ENCODE measurements around the gene RASGEF1C. TPM values are rescaled to one million over a fixed set of nuclear protein-coding genes. Genes with fewer than 3 reads are reported as not detected.
A peak's percentile ranks its signal among the peaks of the same experiment; 100 is the strongest.

The RASGEF1C gene
- total and polyA plus RNA-seq, 2 of the 13 experiments (the other 11 are each of a cell fraction or from before 2014, with no cell fraction given): not detected

DNA sequence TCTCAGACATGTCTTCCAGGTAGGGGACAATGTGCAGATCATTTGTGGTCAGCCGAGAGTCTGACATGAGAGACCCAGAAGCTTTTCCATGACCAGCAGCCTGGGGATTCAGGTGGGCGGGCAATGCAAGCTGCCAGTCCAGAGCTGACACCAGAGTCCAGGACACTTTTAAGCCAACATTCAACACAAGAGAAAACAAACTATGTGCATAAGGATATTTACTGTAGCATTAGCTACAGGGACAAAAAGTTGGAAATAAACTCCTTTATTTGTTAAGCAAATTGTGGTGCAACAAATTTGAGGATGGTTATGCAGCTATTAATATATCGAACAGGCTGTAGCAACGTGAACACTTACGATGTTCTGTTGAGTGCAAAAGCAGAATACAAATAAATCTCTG lies 127.5 kb downstream of the RASGEF1C start (continued):
- TF ChIP-seq, protein P1, sequence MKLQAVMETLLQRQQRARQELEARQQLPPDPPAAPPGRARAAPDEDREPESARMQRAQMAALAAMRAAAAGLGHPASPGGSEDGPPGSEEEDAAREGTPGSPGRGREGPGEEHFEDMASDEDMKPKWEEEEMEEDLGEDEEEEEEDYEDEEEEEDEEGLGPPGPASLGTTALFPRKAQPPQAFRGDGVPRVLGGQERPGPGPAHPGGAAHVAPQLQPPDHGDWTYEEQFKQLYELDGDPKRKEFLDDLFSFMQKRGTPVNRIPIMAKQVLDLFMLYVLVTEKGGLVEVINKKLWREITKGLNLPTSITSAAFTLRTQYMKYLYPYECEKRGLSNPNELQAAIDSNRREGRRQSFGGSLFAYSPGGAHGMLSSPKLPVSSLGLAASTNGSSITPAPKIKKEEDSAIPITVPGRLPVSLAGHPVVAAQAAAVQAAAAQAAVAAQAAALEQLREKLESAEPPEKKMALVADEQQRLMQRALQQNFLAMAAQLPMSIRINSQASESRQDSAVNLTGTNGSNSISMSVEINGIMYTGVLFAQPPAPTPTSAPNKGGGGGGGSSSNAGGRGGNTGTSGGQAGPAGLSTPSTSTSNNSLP (IDR thresholded peaks at IDR 0.05; ENCODE audit: low read depth, low read length): 0 out of 2 replicates have a peak, but pooled peaks have one; percentile 16
- TF ChIP-seq ZNF629 (CRISPR knock-in tag; conservative IDR thresholded peaks at IDR 0.05) (no peak), IKZF4 (CRISPR knock-in tag; IDR thresholded peaks at IDR 0.05; ENCODE audit: borderline replicate concordance, low read depth, not compliant biosample characterization) (no peak), CEBPB (IDR thresholded peaks at IDR 0.05; ENCODE audit: borderline replicate concordance, low read depth, low read length) (0 out of 2 replicates have a peak, but pooled peaks have one; percentile 14), PITX1 (CRISPR knock-in tag; IDR thresholded peaks at IDR 0.05) (peak; percentile 97), ZNF619 (CRISPR knock-in tag; IDR thresholded peaks at IDR 0.05) (no peak), SP5 (CRISPR knock-in tag; IDR thresholded peaks at IDR 0.05; ENCODE audit: borderline replicate concordance, low read depth) (peak; percentile 58; the same call in 1 of the 2 replicates), ZNF761 (CRISPR knock-in tag; conservative IDR thresholded peaks at IDR 0.05) (no peak), ZNF484 (CRISPR knock-in tag; IDR thresholded peaks at IDR 0.05; ENCODE audit: borderline replicate concordance, low read depth) (no peak), FOXA1 (IDR thresholded peaks at IDR 0.05) (no peak), FOXA1 (CRISPR knock-in tag; IDR thresholded peaks at IDR 0.05) (peak; percentile 47; the same call in 1 of the 2 replicates), SAP130 (CRISPR knock-in tag; IDR thresholded peaks at IDR 0.05; ENCODE audit: low read depth) (peak; percentile 18; the same call in 1 of the 2 replicates), HHEX (CRISPR knock-in tag; IDR thresholded peaks at IDR 0.05) (peak; percentile 75), LCORL (IDR thresholded peaks at IDR 0.05) (no peak), LCORL (CRISPR knock-in tag; IDR thresholded peaks at IDR 0.05) (peak; percentile 34; the same call in 1 of the 2 replicates), NR2C2 (CRISPR knock-in tag; IDR thresholded peaks at IDR 0.05; ENCODE audit: borderline replicate concordance) (no peak), ZNF660 (CRISPR knock-in tag; IDR thresholded peaks at IDR 0.05; ENCODE audit: borderline replicate concordance, low read depth) (no peak)
- TF ChIP-seq, protein P2, sequence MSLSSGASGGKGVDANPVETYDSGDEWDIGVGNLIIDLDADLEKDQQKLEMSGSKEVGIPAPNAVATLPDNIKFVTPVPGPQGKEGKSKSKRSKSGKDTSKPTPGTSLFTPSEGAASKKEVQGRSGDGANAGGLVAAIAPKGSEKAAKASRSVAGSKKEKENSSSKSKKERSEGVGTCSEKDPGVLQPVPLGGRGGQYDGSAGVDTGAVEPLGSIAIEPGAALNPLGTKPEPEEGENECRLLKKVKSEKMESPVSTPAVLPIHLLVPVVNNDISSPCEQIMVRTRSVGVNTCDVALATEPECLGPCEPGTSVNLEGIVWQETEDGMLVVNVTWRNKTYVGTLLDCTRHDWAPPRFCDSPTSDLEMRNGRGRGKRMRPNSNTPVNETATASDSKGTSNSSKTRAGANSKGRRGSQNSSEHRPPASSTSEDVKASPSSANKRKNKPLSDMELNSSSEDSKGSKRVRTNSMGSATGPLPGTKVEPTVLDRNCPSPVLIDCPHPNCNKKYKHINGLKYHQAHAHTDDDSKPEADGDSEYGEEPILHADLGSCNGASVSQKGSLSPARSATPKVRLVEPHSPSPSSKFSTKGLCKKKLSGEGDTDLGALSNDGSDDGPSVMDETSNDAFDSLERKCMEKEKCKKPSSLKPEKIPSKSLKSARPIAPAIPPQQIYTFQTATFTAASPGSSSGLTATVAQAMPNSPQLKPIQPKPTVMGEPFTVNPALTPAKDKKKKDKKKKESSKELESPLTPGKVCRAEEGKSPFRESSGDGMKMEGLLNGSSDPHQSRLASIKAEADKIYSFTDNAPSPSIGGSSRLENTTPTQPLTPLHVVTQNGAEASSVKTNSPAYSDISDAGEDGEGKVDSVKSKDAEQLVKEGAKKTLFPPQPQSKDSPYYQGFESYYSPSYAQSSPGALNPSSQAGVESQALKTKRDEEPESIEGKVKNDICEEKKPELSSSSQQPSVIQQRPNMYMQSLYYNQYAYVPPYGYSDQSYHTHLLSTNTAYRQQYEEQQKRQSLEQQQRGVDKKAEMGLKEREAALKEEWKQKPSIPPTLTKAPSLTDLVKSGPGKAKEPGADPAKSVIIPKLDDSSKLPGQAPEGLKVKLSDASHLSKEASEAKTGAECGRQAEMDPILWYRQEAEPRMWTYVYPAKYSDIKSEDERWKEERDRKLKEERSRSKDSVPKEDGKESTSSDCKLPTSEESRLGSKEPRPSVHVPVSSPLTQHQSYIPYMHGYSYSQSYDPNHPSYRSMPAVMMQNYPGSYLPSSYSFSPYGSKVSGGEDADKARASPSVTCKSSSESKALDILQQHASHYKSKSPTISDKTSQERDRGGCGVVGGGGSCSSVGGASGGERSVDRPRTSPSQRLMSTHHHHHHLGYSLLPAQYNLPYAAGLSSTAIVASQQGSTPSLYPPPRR (CRISPR knock-in tag; IDR thresholded peaks at IDR 0.05; ENCODE audit: borderline replicate concordance): peak; percentile 69; the same call in 1 of the 2 replicates
- TF ChIP-seq, protein P3, sequence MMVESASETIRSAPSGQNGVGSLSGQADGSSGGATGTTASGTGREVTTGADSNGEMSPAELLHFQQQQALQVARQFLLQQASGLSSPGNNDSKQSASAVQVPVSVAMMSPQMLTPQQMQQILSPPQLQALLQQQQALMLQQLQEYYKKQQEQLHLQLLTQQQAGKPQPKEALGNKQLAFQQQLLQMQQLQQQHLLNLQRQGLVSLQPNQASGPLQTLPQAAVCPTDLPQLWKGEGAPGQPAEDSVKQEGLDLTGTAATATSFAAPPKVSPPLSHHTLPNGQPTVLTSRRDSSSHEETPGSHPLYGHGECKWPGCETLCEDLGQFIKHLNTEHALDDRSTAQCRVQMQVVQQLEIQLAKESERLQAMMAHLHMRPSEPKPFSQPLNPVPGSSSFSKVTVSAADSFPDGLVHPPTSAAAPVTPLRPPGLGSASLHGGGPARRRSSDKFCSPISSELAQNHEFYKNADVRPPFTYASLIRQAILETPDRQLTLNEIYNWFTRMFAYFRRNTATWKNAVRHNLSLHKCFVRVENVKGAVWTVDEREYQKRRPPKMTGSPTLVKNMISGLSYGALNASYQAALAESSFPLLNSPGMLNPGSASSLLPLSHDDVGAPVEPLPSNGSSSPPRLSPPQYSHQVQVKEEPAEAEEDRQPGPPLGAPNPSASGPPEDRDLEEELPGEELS (CRISPR knock-in tag; IDR thresholded peaks at IDR 0.05): peak; percentile 39; the same call in 1 of the 2 replicates
- TF ChIP-seq, protein P4, sequence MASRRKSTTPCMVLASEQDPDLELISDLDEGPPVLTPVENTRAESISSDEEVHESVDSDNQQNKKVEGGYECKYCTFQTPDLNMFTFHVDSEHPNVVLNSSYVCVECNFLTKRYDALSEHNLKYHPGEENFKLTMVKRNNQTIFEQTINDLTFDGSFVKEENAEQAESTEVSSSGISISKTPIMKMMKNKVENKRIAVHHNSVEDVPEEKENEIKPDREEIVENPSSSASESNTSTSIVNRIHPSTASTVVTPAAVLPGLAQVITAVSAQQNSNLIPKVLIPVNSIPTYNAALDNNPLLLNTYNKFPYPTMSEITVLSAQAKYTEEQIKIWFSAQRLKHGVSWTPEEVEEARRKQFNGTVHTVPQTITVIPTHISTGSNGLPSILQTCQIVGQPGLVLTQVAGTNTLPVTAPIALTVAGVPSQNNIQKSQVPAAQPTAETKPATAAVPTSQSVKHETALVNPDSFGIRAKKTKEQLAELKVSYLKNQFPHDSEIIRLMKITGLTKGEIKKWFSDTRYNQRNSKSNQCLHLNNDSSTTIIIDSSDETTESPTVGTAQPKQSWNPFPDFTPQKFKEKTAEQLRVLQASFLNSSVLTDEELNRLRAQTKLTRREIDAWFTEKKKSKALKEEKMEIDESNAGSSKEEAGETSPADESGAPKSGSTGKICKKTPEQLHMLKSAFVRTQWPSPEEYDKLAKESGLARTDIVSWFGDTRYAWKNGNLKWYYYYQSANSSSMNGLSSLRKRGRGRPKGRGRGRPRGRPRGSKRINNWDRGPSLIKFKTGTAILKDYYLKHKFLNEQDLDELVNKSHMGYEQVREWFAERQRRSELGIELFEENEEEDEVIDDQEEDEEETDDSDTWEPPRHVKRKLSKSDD (CRISPR knock-in tag; IDR thresholded peaks at IDR 0.05; ENCODE audit: low read depth): no peak
